ENCODE data around the gene MSRB3.

Gene MSRB3

DNA sequence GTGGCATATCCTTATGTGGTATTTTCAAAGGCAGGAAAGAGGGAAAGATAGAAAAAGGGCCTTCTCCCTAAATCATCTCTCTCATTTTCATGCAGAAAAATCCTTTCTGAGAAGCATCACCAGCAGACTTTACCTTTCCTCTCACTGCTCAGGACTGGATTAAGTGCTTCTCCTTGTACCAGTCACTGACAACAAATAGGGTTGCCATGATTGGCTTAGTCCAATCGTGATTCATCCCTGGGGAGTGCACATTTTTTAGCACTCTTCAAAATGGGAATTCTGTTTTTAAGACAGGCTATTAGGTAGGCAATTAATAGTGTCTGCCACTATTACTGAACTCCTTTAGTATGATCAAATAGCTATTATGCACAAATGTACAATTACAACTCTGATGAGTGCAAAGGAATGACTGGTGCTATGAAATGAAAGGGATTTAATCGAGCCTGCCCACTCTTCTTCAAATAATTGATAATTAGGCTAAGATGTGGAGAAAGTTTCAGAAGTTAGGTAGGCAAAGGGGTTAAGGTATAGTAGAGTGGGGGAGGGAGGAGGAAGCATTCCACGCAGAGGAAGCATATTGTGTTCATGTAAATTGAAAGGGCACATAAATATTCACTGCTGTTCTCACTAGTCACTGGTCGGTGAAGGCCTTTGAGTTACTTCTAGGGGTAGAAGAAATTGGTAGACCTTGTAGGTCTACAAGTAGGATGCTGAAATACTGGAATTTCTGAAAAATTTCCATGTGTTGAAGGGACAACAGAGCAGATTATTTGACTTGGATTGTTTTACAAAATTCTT is 84.0 kb downstream of the MSRB3 start:
- no peaks in the 10 kb centered on the region for H3K36me3 ChIP-seq (ENCODE audit: low read length)
- H3K27ac ChIP-seq (ENCODE audit: low read depth, low read length): no peak overlapping the region

DNA sequence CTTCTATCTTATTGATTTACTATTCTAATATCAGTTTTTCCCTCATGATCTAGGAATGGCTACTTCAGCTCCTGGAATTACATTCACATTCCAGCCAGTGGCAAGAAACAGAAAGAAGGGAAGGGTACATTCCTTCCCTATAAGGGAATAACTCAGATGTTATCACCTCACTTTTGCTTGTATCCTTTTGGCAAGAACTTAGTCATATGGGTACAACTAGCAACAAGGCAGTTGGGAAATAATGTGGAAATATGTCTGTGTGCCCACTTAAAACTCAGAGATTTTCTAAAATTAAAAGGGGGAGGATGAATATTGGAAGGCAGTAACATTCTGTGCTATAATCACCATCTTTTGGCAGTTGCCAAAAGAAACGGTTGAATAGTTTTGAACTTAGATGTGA is 85.6 kb downstream of the MSRB3 start:
- Histone ChIP-seq H3K4me2 (ENCODE audit: low read depth, low read length, poor library complexity, severe bottlenecking) (no peak overlapping the region), H3K79me2 (ENCODE audit: insufficient read depth, low read length) (no peaks in the 10 kb centered on the region), H2AFZ (ENCODE audit: low read depth, low read length, severe bottlenecking) (no peak overlapping the region), H4K20me1 (ENCODE audit: low read depth, low read length) (no peaks in the 10 kb centered on the region), H3K27ac (ENCODE audit: low read depth, low read length) (no peak overlapping the region), H3K4me3 (ENCODE audit: insufficient read depth, low read length, poor library complexity, severe bottlenecking) (no peak overlapping the region), H3K27me3 (ENCODE audit: low read length) (no peaks in the 10 kb centered on the region), H3K9me2 (replicated peaks; ENCODE audit: insufficient read depth, low read length) (no peaks in the 10 kb centered on the region), H3F3A (ENCODE audit: insufficient read depth) (no peaks in the 10 kb centered on the region), H3K36me3 (ENCODE audit: low read length) (no peaks in the 10 kb centered on the region), H3K9me3 (ENCODE audit: insufficient read depth, low read length) (no peaks in the 10 kb centered on the region), H3K9ac (ENCODE audit: low read length) (no peak overlapping the region)
- no peak for TF ChIP-seq EZH2phosphoT487 (conservative IDR thresholded peaks at IDR 0.05; ENCODE audit: low read length)
- TF ChIP-seq, protein P1, sequence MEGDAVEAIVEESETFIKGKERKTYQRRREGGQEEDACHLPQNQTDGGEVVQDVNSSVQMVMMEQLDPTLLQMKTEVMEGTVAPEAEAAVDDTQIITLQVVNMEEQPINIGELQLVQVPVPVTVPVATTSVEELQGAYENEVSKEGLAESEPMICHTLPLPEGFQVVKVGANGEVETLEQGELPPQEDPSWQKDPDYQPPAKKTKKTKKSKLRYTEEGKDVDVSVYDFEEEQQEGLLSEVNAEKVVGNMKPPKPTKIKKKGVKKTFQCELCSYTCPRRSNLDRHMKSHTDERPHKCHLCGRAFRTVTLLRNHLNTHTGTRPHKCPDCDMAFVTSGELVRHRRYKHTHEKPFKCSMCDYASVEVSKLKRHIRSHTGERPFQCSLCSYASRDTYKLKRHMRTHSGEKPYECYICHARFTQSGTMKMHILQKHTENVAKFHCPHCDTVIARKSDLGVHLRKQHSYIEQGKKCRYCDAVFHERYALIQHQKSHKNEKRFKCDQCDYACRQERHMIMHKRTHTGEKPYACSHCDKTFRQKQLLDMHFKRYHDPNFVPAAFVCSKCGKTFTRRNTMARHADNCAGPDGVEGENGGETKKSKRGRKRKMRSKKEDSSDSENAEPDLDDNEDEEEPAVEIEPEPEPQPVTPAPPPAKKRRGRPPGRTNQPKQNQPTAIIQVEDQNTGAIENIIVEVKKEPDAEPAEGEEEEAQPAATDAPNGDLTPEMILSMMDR (IDR thresholded peaks at IDR 0.05; ENCODE audit: insufficient read depth, low read length, poor library complexity, severe bottlenecking): no peak

More for the DNA sequence above, 84.0 kb downstream of the MSRB3 start:
- Histone ChIP-seq H3K9ac (ENCODE audit: low read length) (no peak overlapping the region), H3K4me2 (ENCODE audit: low read depth, low read length, poor library complexity, severe bottlenecking) (no peak overlapping the region), H3K9me3 (ENCODE audit: insufficient read depth, low read length) (no peaks in the 10 kb centered on the region), H3K4me3 (ENCODE audit: insufficient read depth, low read length, poor library complexity, severe bottlenecking) (no peak overlapping the region), H3K9me2 (replicated peaks; ENCODE audit: insufficient read depth, low read length) (no peaks in the 10 kb centered on the region), H3K79me2 (ENCODE audit: insufficient read depth, low read length) (no peaks in the 10 kb centered on the region), H2AFZ (ENCODE audit: low read depth, low read length, severe bottlenecking) (no peak overlapping the region), H3F3A (ENCODE audit: insufficient read depth) (no peaks in the 10 kb centered on the region), H3K27me3 (ENCODE audit: low read length) (no peaks in the 10 kb centered on the region), H4K20me1 (ENCODE audit: low read depth, low read length) (no peaks in the 10 kb centered on the region)
- TF ChIP-seq, protein P1 (IDR thresholded peaks at IDR 0.05; ENCODE audit: insufficient read depth, low read length, poor library complexity, severe bottlenecking): no peak
- no peak for TF ChIP-seq EZH2phosphoT487 (conservative IDR thresholded peaks at IDR 0.05; ENCODE audit: low read length)

DNA sequence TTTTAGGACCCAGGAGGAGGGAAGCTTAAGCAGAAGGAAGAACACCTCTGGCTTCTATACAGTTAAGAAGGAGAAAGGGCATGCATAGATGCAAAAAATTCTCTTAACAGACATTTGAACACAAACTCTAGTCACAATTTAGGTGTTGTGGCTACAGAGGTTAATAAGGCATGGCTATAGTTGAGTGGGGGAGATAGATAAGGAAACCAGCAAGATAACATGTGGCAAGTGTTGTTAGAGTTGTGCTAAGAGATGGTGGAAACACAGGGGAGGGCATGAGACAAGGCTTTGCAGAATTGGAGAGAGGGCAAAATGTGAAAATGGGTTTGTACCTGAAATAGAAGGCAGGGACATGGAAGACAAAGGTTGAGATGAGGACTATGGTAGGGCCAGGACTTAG is 88.9 kb downstream of the MSRB3 start:
- Histone ChIP-seq H3K36me3 (ENCODE audit: low read length) (no peaks in the 10 kb centered on the region), H3K9me3 (ENCODE audit: insufficient read depth, low read length) (no peaks in the 10 kb centered on the region), H3K27me3 (ENCODE audit: low read length) (no peaks in the 10 kb centered on the region), H3F3A (ENCODE audit: insufficient read depth) (no peaks in the 10 kb centered on the region), H3K79me2 (ENCODE audit: insufficient read depth, low read length) (no peaks in the 10 kb centered on the region), H3K9me2 (replicated peaks; ENCODE audit: insufficient read depth, low read length) (no peaks in the 10 kb centered on the region), H2AFZ (ENCODE audit: low read depth, low read length, severe bottlenecking) (no peak overlapping the region), H3K4me2 (ENCODE audit: low read depth, low read length, poor library complexity, severe bottlenecking) (no peak overlapping the region), H3K9ac (ENCODE audit: low read length) (no peak overlapping the region), H3K4me3 (ENCODE audit: insufficient read depth, low read length, poor library complexity, severe bottlenecking) (no peak overlapping the region), H3K27ac (ENCODE audit: low read depth, low read length) (no peak overlapping the region), H4K20me1 (ENCODE audit: low read depth, low read length) (no peaks in the 10 kb centered on the region)
- TF ChIP-seq, protein P1 (IDR thresholded peaks at IDR 0.05; ENCODE audit: insufficient read depth, low read length, poor library complexity, severe bottlenecking): no peak
- TF ChIP-seq EZH2phosphoT487 (conservative IDR thresholded peaks at IDR 0.05; ENCODE audit: low read length): no peak
